Panc1 (cell line): ENCODE measurements around the gene TOM1.

Experiments
- POLR2AphosphoS5 ChIP-seq: IDR thresholded peaks from 2 replicates; pipeline ENCODE4 v1.6.1; 2012; ENCODE audit warnings: mild to moderate bottlenecking, low read depth, low read length, moderate library complexity
- TF ChIP-seq, protein P1 (sequence below): fragments of 450-650 bp; IDR thresholded peaks from 2 replicates; pipeline ENCODE4 v1.5.1; 2017; ENCODE audit warnings: mild to moderate bottlenecking
- TF ChIP-seq, protein P2 (sequence below), 2 experiments: IDR thresholded peaks; 2 replicates each; pipeline ENCODE4 v1.6.1; 2011 to 2012; ENCODE audit warnings: low read depth in 2 of 2, control low read depth in 1 of 2, low read length in 1 of 2, mild to moderate bottlenecking in 1 of 2, moderate library complexity in 1 of 2; ENCODE audit not compliant: insufficient read depth in 1 of 2

DNA sequence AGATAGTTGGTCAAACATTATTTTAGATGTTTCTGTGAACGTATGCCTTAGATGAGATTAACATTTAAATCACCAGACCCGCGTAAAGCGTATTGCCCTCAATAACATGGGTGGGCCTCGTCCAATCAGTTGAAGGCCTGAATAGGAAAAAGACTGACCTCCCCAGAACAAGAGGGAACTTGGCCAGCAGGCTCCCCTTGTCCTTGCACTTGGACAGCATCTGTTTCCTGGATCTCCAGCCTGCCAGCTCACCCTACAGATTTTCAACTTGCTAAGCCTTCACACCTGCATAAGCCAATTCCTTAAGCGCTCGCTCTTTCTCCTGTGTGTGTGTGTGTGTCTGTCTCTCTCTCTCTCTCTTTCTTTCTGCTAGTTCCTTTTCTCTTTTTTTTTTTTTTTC, 8.2 kb downstream of the TOM1 start:
- TF ChIP-seq, protein P1, sequence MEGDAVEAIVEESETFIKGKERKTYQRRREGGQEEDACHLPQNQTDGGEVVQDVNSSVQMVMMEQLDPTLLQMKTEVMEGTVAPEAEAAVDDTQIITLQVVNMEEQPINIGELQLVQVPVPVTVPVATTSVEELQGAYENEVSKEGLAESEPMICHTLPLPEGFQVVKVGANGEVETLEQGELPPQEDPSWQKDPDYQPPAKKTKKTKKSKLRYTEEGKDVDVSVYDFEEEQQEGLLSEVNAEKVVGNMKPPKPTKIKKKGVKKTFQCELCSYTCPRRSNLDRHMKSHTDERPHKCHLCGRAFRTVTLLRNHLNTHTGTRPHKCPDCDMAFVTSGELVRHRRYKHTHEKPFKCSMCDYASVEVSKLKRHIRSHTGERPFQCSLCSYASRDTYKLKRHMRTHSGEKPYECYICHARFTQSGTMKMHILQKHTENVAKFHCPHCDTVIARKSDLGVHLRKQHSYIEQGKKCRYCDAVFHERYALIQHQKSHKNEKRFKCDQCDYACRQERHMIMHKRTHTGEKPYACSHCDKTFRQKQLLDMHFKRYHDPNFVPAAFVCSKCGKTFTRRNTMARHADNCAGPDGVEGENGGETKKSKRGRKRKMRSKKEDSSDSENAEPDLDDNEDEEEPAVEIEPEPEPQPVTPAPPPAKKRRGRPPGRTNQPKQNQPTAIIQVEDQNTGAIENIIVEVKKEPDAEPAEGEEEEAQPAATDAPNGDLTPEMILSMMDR: no peak
- TF ChIP-seq POLR2AphosphoS5: no peak
- TF ChIP-seq, protein P2, sequence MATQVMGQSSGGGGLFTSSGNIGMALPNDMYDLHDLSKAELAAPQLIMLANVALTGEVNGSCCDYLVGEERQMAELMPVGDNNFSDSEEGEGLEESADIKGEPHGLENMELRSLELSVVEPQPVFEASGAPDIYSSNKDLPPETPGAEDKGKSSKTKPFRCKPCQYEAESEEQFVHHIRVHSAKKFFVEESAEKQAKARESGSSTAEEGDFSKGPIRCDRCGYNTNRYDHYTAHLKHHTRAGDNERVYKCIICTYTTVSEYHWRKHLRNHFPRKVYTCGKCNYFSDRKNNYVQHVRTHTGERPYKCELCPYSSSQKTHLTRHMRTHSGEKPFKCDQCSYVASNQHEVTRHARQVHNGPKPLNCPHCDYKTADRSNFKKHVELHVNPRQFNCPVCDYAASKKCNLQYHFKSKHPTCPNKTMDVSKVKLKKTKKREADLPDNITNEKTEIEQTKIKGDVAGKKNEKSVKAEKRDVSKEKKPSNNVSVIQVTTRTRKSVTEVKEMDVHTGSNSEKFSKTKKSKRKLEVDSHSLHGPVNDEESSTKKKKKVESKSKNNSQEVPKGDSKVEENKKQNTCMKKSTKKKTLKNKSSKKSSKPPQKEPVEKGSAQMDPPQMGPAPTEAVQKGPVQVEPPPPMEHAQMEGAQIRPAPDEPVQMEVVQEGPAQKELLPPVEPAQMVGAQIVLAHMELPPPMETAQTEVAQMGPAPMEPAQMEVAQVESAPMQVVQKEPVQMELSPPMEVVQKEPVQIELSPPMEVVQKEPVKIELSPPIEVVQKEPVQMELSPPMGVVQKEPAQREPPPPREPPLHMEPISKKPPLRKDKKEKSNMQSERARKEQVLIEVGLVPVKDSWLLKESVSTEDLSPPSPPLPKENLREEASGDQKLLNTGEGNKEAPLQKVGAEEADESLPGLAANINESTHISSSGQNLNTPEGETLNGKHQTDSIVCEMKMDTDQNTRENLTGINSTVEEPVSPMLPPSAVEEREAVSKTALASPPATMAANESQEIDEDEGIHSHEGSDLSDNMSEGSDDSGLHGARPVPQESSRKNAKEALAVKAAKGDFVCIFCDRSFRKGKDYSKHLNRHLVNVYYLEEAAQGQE (IDR thresholded peaks at IDR 0.05; ENCODE audit: insufficient read depth in 1 of 2, low read depth in 2 of 2, low read length in 1 of 2): no peak
